H9 (cell line): Measurements from ENCODE around the gene PPARG. TPM values are rescaled to one million over a fixed set of nuclear protein-coding genes. Genes with fewer than 3 reads are reported as not detected.

Experiments
- DNase-seq: peaks from one replicate; pipeline ENCODE4 v3.0.0-alpha.2; 2017
- H2AFZ ChIP-seq: one replicate; pipeline ENCODE4 v1.6.1; 2013; ENCODE audit warnings: mild to moderate bottlenecking, low read length, control low read depth, moderate library complexity
- H2AK5ac ChIP-seq: 2 replicates; pipeline ENCODE4 v1.6.1; 2013; ENCODE audit warnings: low read length, control low read depth, mixed read lengths; ENCODE audit not compliant: insufficient read length
- H2BK120ac ChIP-seq: one replicate; pipeline ENCODE4 v1.6.1; 2013; ENCODE audit warnings: low read depth, mild to moderate bottlenecking, low read length, control low read depth, inconsistent platforms; ENCODE audit not compliant: poor library complexity, severe bottlenecking
- H2BK12ac ChIP-seq: 2 replicates; pipeline ENCODE4 v1.6.1; 2013; ENCODE audit warnings: low read length, control low read depth, mixed read lengths, low read depth; ENCODE audit not compliant: insufficient read length
- H2BK15ac ChIP-seq: 2 replicates; pipeline ENCODE4 v1.6.1; 2013; ENCODE audit warnings: low read depth, low read length, control low read depth
- H2BK20ac ChIP-seq: one replicate; pipeline ENCODE4 v1.6.1; 2013; ENCODE audit warnings: low read depth, mild to moderate bottlenecking, low read length, control low read depth, inconsistent platforms; ENCODE audit not compliant: poor library complexity, severe bottlenecking
- H2BK5ac ChIP-seq: 2 replicates; pipeline ENCODE4 v1.6.1; 2013; ENCODE audit warnings: low read length, control low read depth, mixed read lengths; ENCODE audit not compliant: insufficient read length
- H3K14ac ChIP-seq: 2 replicates; pipeline ENCODE4 v1.6.1; 2013; ENCODE audit warnings: low read length, control low read depth; ENCODE audit not compliant: insufficient read depth
- H3K18ac ChIP-seq: 2 replicates; pipeline ENCODE4 v1.6.1; 2013; ENCODE audit warnings: low read depth, mild to moderate bottlenecking, mixed read lengths, low read length, control low read depth; ENCODE audit not compliant: insufficient read length
- H3K23ac ChIP-seq: 2 replicates; pipeline ENCODE4 v1.6.1; 2013; ENCODE audit warnings: low read length, control low read depth, mixed read lengths, low read depth; ENCODE audit not compliant: insufficient read length
- H3K23me2 ChIP-seq: 2 replicates; pipeline ENCODE4 v1.6.1; 2013; ENCODE audit warnings: low read depth, mild to moderate bottlenecking, mixed read lengths, low read length, control low read depth; ENCODE audit not compliant: insufficient read length, poor library complexity, severe bottlenecking
- H3K27ac ChIP-seq: 2 replicates; pipeline ENCODE4 v1.5.1; 2013; ENCODE audit warnings: low read length, control low read depth, mixed read lengths, low read depth; ENCODE audit not compliant: insufficient read length
- H3K27me3 ChIP-seq: 2 replicates; pipeline ENCODE4 v1.6.1; 2013; ENCODE audit warnings: low read length, control low read depth, inconsistent platforms; ENCODE audit not compliant: insufficient read depth
- H3K4ac ChIP-seq: 2 replicates; pipeline ENCODE4 v1.6.1; 2013; ENCODE audit warnings: low read depth, mild to moderate bottlenecking, control low read depth, inconsistent platforms, low read length, moderate library complexity
- H3K4me1 ChIP-seq: 2 replicates; pipeline ENCODE4 v1.6.1; 2013; ENCODE audit warnings: low read length, control low read depth, inconsistent platforms; ENCODE audit not compliant: insufficient read depth
- H3K4me2 ChIP-seq: 2 replicates; pipeline ENCODE4 v1.6.1; 2013; ENCODE audit warnings: low read length, control low read depth, mixed read lengths; ENCODE audit not compliant: insufficient read length, insufficient read depth
- H3K56ac ChIP-seq: 2 replicates; pipeline ENCODE4 v1.6.1; 2013; ENCODE audit warnings: low read depth, mild to moderate bottlenecking, mixed read lengths, low read length, control low read depth; ENCODE audit not compliant: insufficient read length
- H3K79me1 ChIP-seq: 2 replicates; pipeline ENCODE4 v1.6.1; 2013; ENCODE audit warnings: low read depth, mild to moderate bottlenecking, moderate library complexity, low read length, control low read depth, inconsistent platforms; ENCODE audit not compliant: insufficient read depth, poor library complexity, severe bottlenecking
- H3K79me2 ChIP-seq: 2 replicates; pipeline ENCODE4 v1.6.1; 2013; ENCODE audit warnings: low read length, control low read depth, inconsistent platforms; ENCODE audit not compliant: insufficient read depth
- H3K9ac ChIP-seq: 2 replicates; pipeline ENCODE4 v1.6.1; 2013; ENCODE audit warnings: low read length, control low read depth, mixed read lengths; ENCODE audit not compliant: insufficient read length; ENCODE audit errors: extremely low read depth
- H3K9me3 ChIP-seq: one replicate; pipeline ENCODE4 v1.6.1; 2013; ENCODE audit warnings: low read depth, low read length, inconsistent platforms; ENCODE audit not compliant: control insufficient read depth
- H3T11ph ChIP-seq: one replicate; pipeline ENCODE4 v1.6.1; 2013; ENCODE audit warnings: mild to moderate bottlenecking, low read length, control low read depth, inconsistent platforms
- H4K20me1 ChIP-seq: one replicate; pipeline ENCODE4 v1.6.1; 2013; ENCODE audit not compliant: control insufficient read depth, insufficient read length, insufficient read depth
- H4K5ac ChIP-seq: 2 replicates; pipeline ENCODE4 v1.6.1; 2013; ENCODE audit warnings: low read depth, mild to moderate bottlenecking, mixed read lengths, low read length, control low read depth; ENCODE audit not compliant: insufficient read length
- H4K8ac ChIP-seq: replicated peaks from 2 replicates; pipeline ENCODE4 v1.6.1; 2013; ENCODE audit warnings: low read length, control low read depth, mixed read lengths, low read depth; ENCODE audit not compliant: insufficient read length
- H4K91ac ChIP-seq: 2 replicates; pipeline ENCODE4 v1.6.1; 2013; ENCODE audit warnings: low read depth, mild to moderate bottlenecking, moderate library complexity, mixed read lengths, low read length, control low read depth; ENCODE audit not compliant: insufficient read length
- H3K27ac Mint-ChIP-seq, 3 experiments: 2 replicates in 2 of 3; 3 replicates in 1 of 3; pipeline ENCODE4 v1.8.0; 2020 to 2021; ENCODE audit warnings: mixed read lengths in 3 of 3, mild to moderate bottlenecking in 1 of 3, moderate library complexity in 1 of 3
- H3K27me3 Mint-ChIP-seq: 2 replicates; pipeline ENCODE4 v1.8.0; 2021; ENCODE audit warnings: low read depth, mild to moderate bottlenecking, moderate library complexity, mixed read lengths
- H3K36me3 Mint-ChIP-seq, 3 experiments: 2 replicates in 2 of 3; 3 replicates in 1 of 3; pipeline ENCODE4 v1.8.0; 2020 to 2021; ENCODE audit warnings: low read depth in 3 of 3, mixed read lengths in 3 of 3; ENCODE audit not compliant: insufficient read depth in 1 of 3
- H3K4me1 Mint-ChIP-seq, 2 experiments: 2 replicates each; pipeline ENCODE4 v1.8.0; 2020; ENCODE audit warnings: mixed read lengths in 2 of 2
- H3K4me3 Mint-ChIP-seq, 2 experiments: 2 replicates in 1 of 2; 3 replicates in 1 of 2; pipeline ENCODE4 v1.8.0; 2020 to 2021; ENCODE audit warnings: mild to moderate bottlenecking in 2 of 2, mixed read lengths in 2 of 2, moderate library complexity in 1 of 2
- H3K9me3 Mint-ChIP-seq, 2 experiments: 2 replicates in 1 of 2; 3 replicates in 1 of 2; pipeline ENCODE4 v1.8.0; 2020; ENCODE audit warnings: mild to moderate bottlenecking in 2 of 2, mixed read lengths in 2 of 2, moderate library complexity in 1 of 2
- CTCF ChIP-seq: fragments of 200-600 bp; sonication (generic); conservative IDR thresholded peaks from 3 replicates; pipeline ENCODE4 v1.8.0; 2021; ENCODE audit warnings: antibody characterized with exemption, mild to moderate bottlenecking
- WGBS: extraction: QIAGEN DNeasy Blood & Tissue Kit; methylation state at CpG from one replicate; pipeline ENCODE4 v1.1.7; 2013; ENCODE audit warnings: missing lambda C conversion rate, low lambda C conversion rate, mixed read lengths; ENCODE audit not compliant: insufficient read length; ENCODE audit errors: extremely low coverage; 5-methylcytosine and 5-hydroxymethylcytosine counted together
- total RNA-seq: library from RNA; stranded (reverse); gene quantifications from 2 replicates; pipeline ENCODE4 v1.2.1, GENCODE V29; 2021

Gene PPARG
- total RNA-seq, 1 experiment from 2014 or later, result 0.42 TPM

GRCh38 chr3:12463686-12464085, 174.8 kb downstream of the PPARG start:
- no peak for TF ChIP-seq CTCF
- no peaks in the 10 kb centered on the region for H3K23me2 ChIP-seq
- no peak overlapping the region for H3K14ac ChIP-seq
- H4K20me1 ChIP-seq, result no peaks in the 10 kb centered on the region
- no peak overlapping the region for H4K8ac ChIP-seq
- WGBS, result no CpG with 5 or more reads among the region's 1 CpG
- H3K79me1 ChIP-seq, result no peaks in the 10 kb centered on the region
- H4K91ac ChIP-seq, result no peak overlapping the region
- no peak overlapping the region for H3K56ac ChIP-seq
- H3K4me2 ChIP-seq, result no peak overlapping the region
- Mint-ChIP-seq H3K36me3 (no peaks in the 10 kb centered on the region), H3K4me3 (no peak overlapping the region), H3K9me3 (peaks cover 0 to 2% of the 10 kb centered on the region in 2 experiments; a peak in 2 of 5 replicates), H3K27ac (no peak overlapping the region), H3K27me3 (no peaks in the 10 kb centered on the region; the same call in 1 of the 2 replicates), H3K4me1 (peaks cover 0 to 8% of the 10 kb centered on the region in 2 experiments; a peak in 3 of 4 replicates)
- no peaks in the 10 kb centered on the region for H3K27me3 ChIP-seq
- H3K18ac ChIP-seq, result no peak overlapping the region
- no peak overlapping the region for H3K4ac ChIP-seq
- H3K9ac ChIP-seq, result no peak overlapping the region
- no peak overlapping the region for H2BK12ac ChIP-seq
- no peak overlapping the region for H2BK5ac ChIP-seq
- no peaks in the 10 kb centered on the region for H3K9me3 ChIP-seq
- no peaks in the 10 kb centered on the region for H3K79me2 ChIP-seq
- H2BK120ac ChIP-seq, result no peak overlapping the region
- no peak overlapping the region for H2AK5ac ChIP-seq
- DNase-seq, result no peak
- H4K5ac ChIP-seq, result no peak overlapping the region
- no peak overlapping the region for H2BK20ac ChIP-seq
- no peaks in the 10 kb centered on the region for H3K4me1 ChIP-seq
- H2BK15ac ChIP-seq, result no peak overlapping the region
- no peak overlapping the region for H2AFZ ChIP-seq
- H3T11ph ChIP-seq, result no peak overlapping the region
- H3K27ac ChIP-seq, result no peak overlapping the region
- no peak overlapping the region for H3K23ac ChIP-seq
